Large intestine (tissue), 3 donors: ENCODE measurements around the gene TMEM140. TPM values are rescaled to one million over a fixed set of nuclear protein-coding genes. Genes with fewer than 3 reads are reported as not detected.
"Not testable (repeated sequence)": the region's sequence is repeated elsewhere in the genome, so short reads cannot be mapped to it uniquely, and the experiment has no call there.

Experiments
- DNase-seq, 2 donors: peaks; one replicate each; pipeline versions ENCODE4 v3.0.0 to v3.0.0-alpha.2; 2013
- H3K27ac ChIP-seq: one replicate; pipeline ENCODE4 v1.5.1; 2013; ENCODE audit warnings: low read length
- H3K27me3 ChIP-seq: 2 replicates; pipeline ENCODE4 v1.6.1; 2013; ENCODE audit warnings: low read length; ENCODE audit not compliant: control insufficient read depth, insufficient read depth
- H3K36me3 ChIP-seq: 2 replicates; pipeline ENCODE4 v1.6.1; 2013; ENCODE audit warnings: low read length; ENCODE audit not compliant: control insufficient read depth, insufficient read depth
- H3K4me1 ChIP-seq: one replicate; pipeline ENCODE4 v1.6.1; 2013; ENCODE audit warnings: low read length; ENCODE audit not compliant: control insufficient read depth, insufficient read depth
- H3K4me3 ChIP-seq: one replicate; pipeline ENCODE4 v1.5.1; 2013; ENCODE audit warnings: low read length
- H3K9me3 ChIP-seq: one replicate; pipeline ENCODE4 v1.6.1; 2013; ENCODE audit warnings: mild to moderate bottlenecking, low read depth, low read length, moderate library complexity; ENCODE audit not compliant: control insufficient read depth
- WGBS: methylation state at CpG from one replicate; pipeline ENCODE4 v1.1.5; 2013; ENCODE audit warnings: low lambda C conversion rate; ENCODE audit not compliant: insufficient coverage; 5-methylcytosine and 5-hydroxymethylcytosine counted together
- polyA plus RNA-seq: library from polyadenylated mRNA; unstranded; fragments of 120-200 nt; gene quantifications from one replicate; pipeline ENCODE4 v1.2.1, GENCODE V29; 2013

Gene TMEM140
- polyA plus RNA-seq, 1 donor: 20.6 TPM

DNA sequence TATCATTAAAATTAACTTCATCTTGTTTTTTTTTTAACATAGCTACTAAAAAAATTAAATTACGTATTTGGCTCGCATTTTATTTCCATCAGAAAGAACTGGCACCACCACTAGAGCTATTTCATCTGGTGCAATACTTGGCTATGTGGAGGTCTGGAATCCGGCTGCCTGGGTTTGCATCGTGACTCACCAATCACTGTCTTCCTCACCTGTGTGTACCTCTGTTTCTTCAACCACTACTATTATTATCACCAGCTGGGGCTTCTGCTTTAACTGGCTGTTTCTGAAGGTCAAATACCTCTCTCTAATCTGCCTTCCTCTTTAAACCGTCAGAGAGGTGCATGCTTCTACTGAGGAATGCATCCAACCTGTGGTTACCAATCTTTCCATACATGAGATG lies 57.0 kb downstream of the TMEM140 start:
- Histone ChIP-seq H3K4me1 (no peaks in the 10 kb centered on the region), H3K4me3 (no peak overlapping the region), H3K36me3 (peaks cover 12% of the 10 kb centered on the region), H3K27ac (no peak overlapping the region), H3K9me3 (no peaks in the 10 kb centered on the region), H3K27me3 (no peaks in the 10 kb centered on the region)
- 95% methylated on average over 4 of the region's 5 CpGs for WGBS
- no peak for DNase-seq

DNA sequence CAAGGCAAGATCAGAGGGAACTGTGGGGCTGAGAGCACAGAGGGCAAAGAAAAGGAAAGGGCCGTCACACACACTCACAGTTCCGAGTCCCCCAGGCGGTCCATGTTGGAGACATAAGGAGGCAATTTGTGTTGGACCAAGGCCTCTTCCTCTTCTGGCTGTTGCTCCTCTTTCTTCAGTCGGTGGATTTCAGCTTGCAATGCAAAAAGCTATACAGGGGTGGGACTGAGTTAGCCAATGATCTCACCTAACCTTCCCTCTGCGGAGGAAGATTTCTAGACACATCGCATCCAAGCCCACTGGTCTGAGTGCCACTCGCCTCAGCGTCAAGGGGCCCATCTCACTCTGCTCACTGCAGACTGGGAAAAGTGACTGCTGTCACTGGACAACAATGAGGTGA lies 58.0 kb downstream of the TMEM140 start:
- no peak for DNase-seq
- H3K4me3 ChIP-seq: no peak overlapping the region
- H3K27me3 ChIP-seq: no peaks in the 10 kb centered on the region
- peaks cover 9% of the 10 kb centered on the region for H3K36me3 ChIP-seq
- peaks cover 4% of the 10 kb centered on the region for H3K4me1 ChIP-seq
- no peak overlapping the region for H3K27ac ChIP-seq
- no CpG with 5 or more reads among the region's 8 CpGs for WGBS
- no peaks in the 10 kb centered on the region for H3K9me3 ChIP-seq

DNA sequence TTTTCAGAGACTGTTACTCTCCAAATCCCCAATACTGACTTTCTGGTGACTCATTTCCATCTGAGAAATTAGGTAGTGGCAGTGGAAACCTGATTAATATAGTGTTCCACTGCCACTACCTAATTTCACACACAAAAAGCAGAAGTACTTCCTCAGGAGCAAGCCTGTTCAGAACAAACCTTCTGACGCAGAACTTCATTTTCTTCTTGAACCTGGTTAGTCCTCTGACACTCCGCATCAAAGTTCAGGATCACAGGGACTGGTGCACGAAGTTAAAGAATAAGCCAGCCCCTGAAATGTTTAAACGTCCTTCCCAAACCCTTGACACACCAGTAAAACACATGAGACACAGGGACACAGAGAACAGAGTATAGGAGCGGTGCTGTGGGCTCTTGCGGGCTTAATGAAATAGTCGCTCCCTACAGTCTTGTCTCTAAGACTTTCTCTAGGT lies 59.1 kb downstream of the TMEM140 start:
- H3K4me1 ChIP-seq: peaks cover 4% of the 10 kb centered on the region
- whole genome bisulfite sequencing: no CpG with 5 or more reads among the region's 7 CpGs
- H3K4me3 ChIP-seq: no peak overlapping the region
- DNase-seq: no peak
- no peaks in the 10 kb centered on the region for H3K9me3 ChIP-seq
- no peaks in the 10 kb centered on the region for H3K27me3 ChIP-seq
- peaks cover 8% of the 10 kb centered on the region for H3K36me3 ChIP-seq
- no peak overlapping the region for H3K27ac ChIP-seq

DNA sequence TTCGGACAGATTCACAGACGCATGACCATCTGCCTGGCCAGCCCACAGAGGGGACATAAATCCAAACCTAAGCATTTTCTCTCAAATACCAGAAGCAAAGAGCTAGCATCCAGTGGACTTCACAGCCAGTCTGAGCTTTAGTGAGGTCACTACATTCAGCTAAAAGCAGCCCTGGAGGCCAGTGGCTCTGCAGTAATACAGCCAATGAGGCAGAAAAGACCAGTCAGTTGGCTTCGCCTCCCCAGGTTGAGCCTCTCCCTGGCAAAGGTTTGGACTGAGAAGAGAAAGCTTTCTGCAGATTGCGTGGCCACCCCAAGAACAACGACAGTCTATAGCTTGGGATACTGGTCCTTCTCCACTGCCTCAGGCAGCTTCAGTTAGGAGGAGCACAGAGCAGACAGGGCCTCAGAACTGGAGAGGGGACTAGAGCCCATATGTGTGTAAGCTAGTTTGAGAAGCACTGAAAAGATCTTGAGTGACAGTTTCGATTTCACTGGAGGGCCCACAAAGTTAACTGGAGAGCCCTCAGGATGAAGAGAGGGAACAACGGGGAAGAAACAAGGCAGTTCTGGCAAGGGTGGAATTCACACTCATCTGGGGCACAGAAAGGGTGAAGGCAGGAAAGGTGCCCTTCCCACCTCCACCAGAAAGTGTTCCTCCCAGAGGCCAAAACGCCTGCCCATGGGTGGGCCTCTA lies 59.7 kb downstream of the TMEM140 start:
- Histone ChIP-seq H3K4me3 (no peak overlapping the region), H3K4me1 (peaks cover 4% of the 10 kb centered on the region), H3K36me3 (peaks cover 8% of the 10 kb centered on the region), H3K27me3 (no peaks in the 10 kb centered on the region), H3K9me3 (no peaks in the 10 kb centered on the region), H3K27ac (no peak overlapping the region)
- no peak for DNase-seq
- no CpG with 5 or more reads among the region's 8 CpGs for WGBS

DNA sequence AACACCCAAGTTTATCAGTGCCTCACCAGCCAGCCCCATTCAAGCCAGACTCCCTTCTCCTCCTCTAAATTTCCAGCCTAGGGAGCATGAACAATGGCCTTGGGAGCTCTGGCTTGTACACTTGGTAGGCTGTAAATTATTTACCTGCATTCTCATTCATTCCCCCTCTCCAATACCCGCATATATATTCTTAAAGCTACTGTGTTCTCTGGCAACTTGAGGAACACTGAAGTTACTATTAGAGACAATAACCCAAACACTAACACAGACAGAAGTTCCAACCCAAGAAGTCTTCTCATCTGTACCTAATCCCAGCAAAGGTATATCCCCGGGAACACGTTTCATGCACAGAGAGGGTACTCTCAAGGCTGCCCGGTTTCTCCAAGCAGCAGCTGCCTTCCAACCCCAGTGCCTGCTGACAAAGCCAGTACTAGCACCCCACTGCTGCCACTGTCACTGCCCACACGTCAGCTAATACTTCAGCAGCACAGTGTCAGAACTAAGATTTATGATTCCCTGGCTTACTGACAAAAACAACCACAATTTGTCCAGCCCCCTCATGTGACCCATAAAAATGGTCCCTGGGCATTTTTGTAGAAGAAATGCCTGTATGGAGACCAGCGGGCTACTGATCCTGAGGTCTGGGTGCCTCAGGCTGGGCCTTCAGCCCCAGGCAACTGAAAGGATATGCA lies 60.4 kb downstream of the TMEM140 start:
- Histone ChIP-seq H3K9me3 (no peaks in the 10 kb centered on the region), H3K4me1 (peaks cover 4% of the 10 kb centered on the region), H3K4me3 (no peak overlapping the region), H3K27ac (no peak overlapping the region), H3K27me3 (no peaks in the 10 kb centered on the region), H3K36me3 (peaks cover 8% of the 10 kb centered on the region)
- DNase-seq: no peak
- no CpG with 5 or more reads among the region's 6 CpGs for whole genome bisulfite sequencing

DNA sequence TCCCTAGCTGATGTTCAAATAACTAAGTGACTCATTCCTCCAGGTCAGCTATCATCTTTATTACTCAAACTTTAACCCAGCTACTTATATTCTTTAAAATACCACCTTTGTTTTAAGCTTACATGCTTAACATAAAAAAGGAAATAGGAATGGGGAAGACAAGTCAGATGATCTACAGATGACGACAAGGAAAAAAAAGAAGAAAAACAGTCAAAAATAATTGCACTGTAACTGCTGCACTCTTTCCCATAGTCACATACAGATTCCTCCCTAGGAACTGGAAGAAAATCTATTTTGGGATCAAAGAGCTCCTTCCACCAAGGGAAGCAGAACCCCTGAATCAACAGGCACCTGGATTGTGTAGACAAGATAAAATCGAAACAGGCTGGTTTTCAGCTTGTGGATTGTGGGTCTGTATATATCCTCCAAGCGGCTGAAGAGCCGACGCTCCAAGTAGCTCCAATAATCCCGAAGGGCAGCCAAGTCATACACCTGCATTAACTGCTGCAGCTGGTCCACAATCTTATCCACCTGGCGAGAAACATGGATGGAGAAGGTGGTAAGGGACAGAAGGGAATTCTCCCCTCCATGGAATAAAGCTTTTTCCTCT lies 61.5 kb downstream of the TMEM140 start:
- WGBS: no CpG with 5 or more reads among the region's 7 CpGs
- DNase-seq: no peak
- Histone ChIP-seq H3K4me1 (peaks cover 4% of the 10 kb centered on the region), H3K4me3 (no peak overlapping the region), H3K27ac (no peak overlapping the region), H3K27me3 (peaks cover 10% of the 10 kb centered on the region), H3K9me3 (no peaks in the 10 kb centered on the region), H3K36me3 (peaks cover 6% of the 10 kb centered on the region)

DNA sequence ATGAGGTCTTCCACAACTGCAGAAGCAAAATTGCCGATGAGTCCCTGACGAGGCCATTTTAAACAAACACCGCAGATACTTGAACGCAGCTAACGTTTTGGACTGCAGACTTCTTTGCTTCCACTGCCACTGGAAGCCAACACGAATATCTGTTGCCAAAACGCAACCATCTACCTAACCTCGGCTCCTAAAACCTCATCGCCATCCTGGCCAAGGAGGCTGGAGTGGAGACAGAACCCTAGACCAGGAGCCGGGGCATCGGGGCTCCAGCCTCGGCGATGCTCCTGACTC lies 63.0 kb downstream of the TMEM140 start:
- H3K27me3 ChIP-seq: peaks cover 19% of the 10 kb centered on the region
- peak in 1 of 2 donors; percentile 44 for DNase-seq
- WGBS: no CpG with 5 or more reads among the region's 13 CpGs
- H3K4me1 ChIP-seq: peaks cover 4% of the 10 kb centered on the region
- H3K9me3 ChIP-seq: no peaks in the 10 kb centered on the region
- H3K4me3 ChIP-seq: peak overlapping the region; percentile 66
- H3K27ac ChIP-seq: peak overlapping the region; percentile 68
- H3K36me3 ChIP-seq: peaks cover 2% of the 10 kb centered on the region

DNA sequence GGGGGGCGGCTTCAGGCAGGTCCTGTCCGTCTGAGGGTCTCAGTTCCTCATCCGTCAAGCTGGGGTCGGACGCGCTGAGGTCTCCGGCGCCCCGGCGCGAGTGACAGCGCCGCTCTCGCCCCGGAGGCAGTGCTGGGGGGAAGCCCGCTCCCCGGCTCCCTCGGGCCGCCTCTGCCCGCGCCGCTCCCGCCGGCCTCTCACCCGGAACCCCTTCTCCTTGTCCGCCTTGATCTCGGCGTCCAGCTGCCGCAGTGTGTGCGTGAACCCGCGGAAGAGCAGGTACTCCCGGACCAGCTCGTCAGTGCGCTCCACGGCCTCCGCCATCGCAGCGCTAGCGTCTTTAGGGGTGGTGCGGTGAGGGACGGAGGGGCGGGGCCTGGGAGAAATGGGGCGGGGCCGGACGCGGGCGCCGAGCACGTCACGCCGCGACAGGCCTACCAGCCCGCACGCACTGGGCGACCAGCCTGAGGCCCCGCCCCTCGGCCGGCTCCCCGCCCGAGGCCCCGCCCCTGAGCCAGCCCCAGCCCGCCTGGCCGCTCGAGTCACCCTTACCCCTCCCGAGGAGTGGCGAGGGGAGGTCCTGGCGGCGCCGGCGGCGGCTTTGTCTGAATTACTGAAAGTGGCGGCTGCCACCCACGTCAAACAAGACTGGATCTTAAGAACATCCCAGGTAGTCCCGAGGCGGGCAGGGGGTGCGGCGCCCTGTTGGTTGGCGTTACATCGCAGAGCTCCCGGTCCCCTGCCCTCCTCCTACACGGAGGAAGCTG lies 63.5 kb downstream of the TMEM140 start, which contains the start of gene WDR91:
Gene WDR91 (minus strand): TSS at position 348 of the 767 bp plus-strand sequence. CDS start 24 bp downstream, at position 324.
- DNase-seq: peak; percentile 91 to 94
- Histone ChIP-seq H3K4me1 (peaks cover 4% of the 10 kb centered on the region), H3K9me3 (no peaks in the 10 kb centered on the region), H3K27me3 (peaks cover 19% of the 10 kb centered on the region), H3K36me3 (peaks cover 2% of the 10 kb centered on the region), H3K27ac (peak within 1 kb of the TSS; percentile 68), H3K4me3 (peak within 1 kb of the TSS; percentile 66)
- WGBS: no CpG with 5 or more reads among the region's 82 CpGs

DNA sequence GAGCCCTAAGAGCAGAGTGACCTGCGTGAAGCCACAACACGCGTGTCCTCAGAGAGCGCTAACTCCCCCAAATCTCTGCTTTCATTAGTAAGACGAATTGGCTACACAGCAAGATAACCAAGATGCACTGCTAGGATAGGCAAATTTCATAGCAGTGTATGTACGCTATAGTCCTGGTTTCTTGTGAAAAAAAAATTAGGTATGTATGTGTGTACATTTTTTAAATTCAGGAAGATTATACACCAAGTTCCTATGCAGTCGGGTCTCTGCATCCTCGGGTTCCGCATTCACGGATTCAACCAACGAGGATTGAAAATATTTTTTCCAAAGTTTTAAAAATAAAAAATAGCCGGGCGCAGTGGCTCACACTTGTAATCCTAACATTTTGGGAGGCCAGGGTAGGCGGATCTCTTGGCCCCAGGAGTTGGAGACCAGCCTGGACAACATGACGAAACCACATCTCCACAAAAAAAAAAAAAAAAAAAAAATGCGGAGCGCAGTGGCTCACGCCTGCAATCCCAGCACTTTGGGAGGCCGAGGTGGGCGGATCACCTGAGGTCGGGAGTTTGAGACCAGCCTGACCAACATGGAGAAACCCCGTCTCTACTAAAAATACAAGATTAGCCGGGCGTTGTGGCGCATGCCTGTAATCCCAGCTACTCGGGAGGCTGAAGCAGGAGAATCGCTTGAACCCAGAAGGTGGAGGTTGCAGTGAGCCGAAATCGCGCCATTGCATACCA lies 64.2 kb downstream of the TMEM140 start:
- not testable (repeated sequence) for H3K9me3 ChIP-seq, H3K36me3 ChIP-seq, H3K4me1 ChIP-seq, DNase-seq
- Histone ChIP-seq H3K27ac (peak overlapping the region; percentile 22), H3K27me3 (peaks cover 19% of the 10 kb centered on the region), H3K4me3 (peak overlapping the region; percentile 58)
- WGBS: 52% methylated on average over 5 of the region's 30 CpGs

DNA sequence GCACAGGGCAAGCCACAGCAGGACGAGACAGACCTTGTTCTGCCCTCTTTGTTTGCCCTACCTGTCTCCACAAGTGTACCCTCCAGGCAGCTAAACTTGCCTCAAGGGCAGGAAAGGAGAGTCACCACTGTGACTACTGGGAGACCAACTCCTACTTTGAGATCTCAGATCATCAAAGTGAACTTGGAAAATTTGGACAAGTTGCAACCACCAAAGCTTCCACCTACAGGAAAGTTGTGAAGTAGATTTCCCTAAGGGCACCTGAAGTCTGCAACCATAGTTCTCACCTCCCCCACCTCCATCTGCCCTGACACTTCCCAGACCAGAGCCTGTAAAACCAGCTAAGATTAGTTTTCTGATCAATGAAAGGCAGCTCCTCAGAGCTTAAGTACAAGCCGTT lies 66.0 kb downstream of the TMEM140 start:
- Histone ChIP-seq H3K9me3 (no peaks in the 10 kb centered on the region), H3K27ac (no peak overlapping the region), H3K4me3 (no peak overlapping the region), H3K36me3 (no peaks in the 10 kb centered on the region), H3K4me1 (peaks cover 4% of the 10 kb centered on the region), H3K27me3 (peaks cover 23% of the 10 kb centered on the region)
- WGBS: no CpG with 5 or more reads among the region's 2 CpGs
- no peak for DNase-seq
